B cell (primary cell): ENCODE data around the gene CTIF. TPM values are rescaled to one million over a fixed set of nuclear protein-coding genes. Genes with fewer than 3 reads are reported as not detected.

ENCODE experiments used
- ATAC-seq: fragments of 200-7000 bp; cut with Tn5 transposase; one replicate; pipeline ENCODE4 v1.10.0; 2021; ENCODE audit warnings: low read depth, mild to moderate bottlenecking, moderate number of reproducible peaks, moderate library complexity
- CTCF ChIA-PET: fragments of 350-600 bp; sonication (Branson Sonifier 250); formaldehyde crosslinking; loops from one replicate; lab custom pipeline; 2021; ENCODE audit warnings: antibody characterized with exemption, inconsistent platforms; lab: Charles Lee
- POLR2A ChIA-PET: fragments of 350-600 bp; sonication (Branson Sonifier 250); formaldehyde crosslinking; loops from one replicate; lab custom pipeline; 2021; ENCODE audit warnings: antibody characterized with exemption; lab: Charles Lee
- DNase-seq: peaks from one replicate; pipeline ENCODE4 v3.0.0; 2013
- H2AFZ ChIP-seq: 2 replicates; pipeline ENCODE4 v1.6.1; 2012; ENCODE audit warnings: mild to moderate bottlenecking, low read depth, low read length; ENCODE audit not compliant: insufficient read depth, poor library complexity, severe bottlenecking
- H3K27ac ChIP-seq, 2 donors: 1 replicate in 1 of 2; 2 replicates in 1 of 2; pipeline ENCODE4 v1.5.1; 2012 to 2013; ENCODE audit warnings: low read length in 2 of 2, mild to moderate bottlenecking in 2 of 2, moderate library complexity in 1 of 2
- H3K27me3 ChIP-seq, 4 experiments: fragments of 200-600 bp in 1 of 4; sonication (generic) in 1 of 4; replicated peaks in 1 of 4; 1 replicate in 2 of 4; 2 replicates in 2 of 4; pipeline versions ENCODE4 v1.6.1 to v1.7.0; 2013 to 2016; ENCODE audit warnings: low read length in 3 of 4, mild to moderate bottlenecking in 2 of 4, mixed read lengths in 1 of 4, moderate library complexity in 1 of 4; ENCODE audit not compliant: insufficient read depth in 4 of 4, control insufficient read depth in 3 of 4; ENCODE audit errors: control extremely low read depth in 1 of 4
- H3K36me3 ChIP-seq, 2 experiments: replicated peaks in 1 of 2; 1 replicate in 1 of 2; 2 replicates in 1 of 2; pipeline versions ENCODE4 v1.6.1 to v1.7.1; 2013; ENCODE audit warnings: low read length in 1 of 2; ENCODE audit not compliant: insufficient read depth in 2 of 2, control insufficient read depth in 1 of 2; ENCODE audit errors: control extremely low read depth in 1 of 2, extremely low read depth in 1 of 2
- H3K4me1 ChIP-seq, 2 donors: fragments of 200-600 bp in 1 of 2; sonication (generic) in 1 of 2; 1 replicate in 1 of 2; 2 replicates in 1 of 2; pipeline versions ENCODE4 v1.5.1 to v1.6.1; 2013 to 2017; ENCODE audit warnings: low read length in 2 of 2; ENCODE audit not compliant: control insufficient read depth in 2 of 2, insufficient read depth in 2 of 2
- H3K4me2 ChIP-seq: replicated peaks from 2 replicates; pipeline ENCODE3; 2012; ENCODE audit warnings: mild to moderate bottlenecking, low read depth, low read length; ENCODE audit not compliant: poor library complexity, severe bottlenecking
- H3K4me3 ChIP-seq, 5 experiments: fragments of 200-600 bp in 1 of 5; sonication (generic) in 1 of 5; 1 replicate in 3 of 5; 2 replicates in 2 of 5; pipeline versions ENCODE4 v1.5.1 to v1.7.0; 2011 to 2016; ENCODE audit warnings: low read length in 4 of 5, mild to moderate bottlenecking in 4 of 5, low read depth in 2 of 5, control low read depth in 1 of 5, moderate library complexity in 1 of 5; ENCODE audit not compliant: insufficient read depth in 1 of 5; ENCODE audit errors: control extremely low read depth in 1 of 5, extremely low read depth in 1 of 5
- H3K79me2 ChIP-seq: fragments of 200-600 bp; sonication (generic); one replicate; pipeline ENCODE4 v1.6.0; 2016; ENCODE audit warnings: low read length; ENCODE audit not compliant: control insufficient read depth, insufficient read depth
- H3K9ac ChIP-seq: fragments of 200-600 bp; sonication (generic); 2 replicates; pipeline ENCODE4 v1.6.1; 2017; ENCODE audit warnings: mild to moderate bottlenecking, low read length, moderate library complexity
- H3K9me3 ChIP-seq, 3 donors: one replicate each; pipeline versions ENCODE4 v1.6.1 to v1.7.1; 2013; ENCODE audit warnings: low read length in 2 of 3; ENCODE audit not compliant: control insufficient read depth in 2 of 3, insufficient read depth in 1 of 3; ENCODE audit errors: control extremely low read depth in 1 of 3
- H4K20me1 ChIP-seq: 2 replicates; pipeline ENCODE4 v1.6.0; 2012; ENCODE audit warnings: mild to moderate bottlenecking, low read length; ENCODE audit not compliant: insufficient read depth, control insufficient read depth, poor library complexity, severe bottlenecking
- H3K27ac Mint-ChIP-seq: one replicate; pipeline ENCODE4 v1.8.0; 2021; ENCODE audit warnings: mixed read lengths
- H3K27me3 Mint-ChIP-seq: one replicate; pipeline ENCODE4 v1.8.0; 2021; ENCODE audit warnings: mixed read lengths
- H3K4me1 Mint-ChIP-seq: one replicate; pipeline ENCODE4 v1.8.0; 2021; ENCODE audit warnings: mixed read lengths
- H3K4me3 Mint-ChIP-seq: one replicate; pipeline ENCODE4 v1.8.0; 2021; ENCODE audit warnings: mixed read lengths
- H3K9me3 Mint-ChIP-seq: one replicate; pipeline ENCODE4 v1.8.0; 2022; ENCODE audit warnings: mixed read lengths; ENCODE audit not compliant: insufficient read depth
- EZH2 ChIP-seq: IDR thresholded peaks from 2 replicates; pipeline ENCODE4 v1.6.1; 2012; ENCODE audit warnings: borderline replicate concordance, low read depth, mild to moderate bottlenecking, moderate library complexity, low read length; ENCODE audit not compliant: insufficient read depth, poor library complexity, severe bottlenecking
- WGBS: methylation state at CpG from one replicate; pipeline ENCODE4 v1.1.5; 2013; ENCODE audit warnings: missing lambda C conversion rate; ENCODE audit not compliant: insufficient coverage; 5-methylcytosine and 5-hydroxymethylcytosine counted together
- intact Hi-C: fragments of 100-400 bp; cut with micrococcal nuclease; formaldehyde crosslinking; loops from one replicate; pipeline ENCODE4 v1.10.0; 2022
- polyA plus RNA-seq: library from polyadenylated mRNA; depleted of rRNA; stranded (reverse); fragments of >200 nt; gene quantifications from 2 replicates; pipeline ENCODE4 v1.2.3, GENCODE V29; 2012
- total RNA-seq, 2 donors: library from RNA; stranded (reverse); fragments of 120-200 nt in 1 of 2; gene quantifications; 1 replicate in 1 of 2; 2 replicates in 1 of 2; pipeline versions ENCODE4 v1.2.3 to v1.2.4, GENCODE V29; 2013 to 2022
- TF ChIP-seq, protein P1 (sequence below): fragments of 200-600 bp; IDR thresholded peaks from one replicate; pipeline ENCODE4 v1.8.0; 2022; ENCODE audit warnings: antibody characterized with exemption, mild to moderate bottlenecking

The CTIF gene
- total and polyA plus RNA-seq, 2 donors (not counting 1 experiment from before 2014, with no cell fraction given): 3.6 to 16.2 TPM

DNA sequence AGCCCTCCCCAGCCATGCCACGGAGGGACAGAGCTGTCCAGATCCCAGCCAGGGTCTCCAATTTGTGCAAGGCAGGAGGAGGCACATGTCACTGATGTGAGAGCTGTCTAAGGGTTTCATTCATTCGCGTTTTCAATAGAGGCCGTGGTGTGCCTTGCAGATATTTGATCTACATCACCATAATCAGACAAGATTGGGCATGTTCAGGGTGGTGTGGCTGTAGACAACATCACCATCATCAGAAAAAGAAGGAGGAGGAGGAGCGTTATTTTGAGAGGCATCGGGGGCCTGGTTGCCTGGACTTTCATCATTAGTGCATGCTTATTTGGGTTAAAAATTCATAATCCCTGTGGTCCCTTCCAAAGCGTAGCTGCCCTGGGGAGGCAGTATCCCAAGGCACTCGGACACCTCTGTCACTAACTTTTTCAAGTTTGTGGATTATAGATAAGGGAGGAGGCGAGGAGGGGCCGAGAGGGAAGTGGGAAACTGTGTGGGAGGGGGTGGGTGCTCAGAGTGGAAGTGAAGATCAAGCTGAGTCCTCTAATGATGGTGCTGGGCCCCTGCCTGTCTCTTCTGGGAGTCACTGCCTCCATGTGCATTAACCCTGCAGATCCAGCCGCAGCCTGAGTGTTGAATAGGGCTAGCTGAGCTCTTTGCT is 194.1 kb downstream of the CTIF start:
- no peak overlapping the region for H3K27ac Mint-ChIP-seq
- Histone ChIP-seq H3K27ac (no peak overlapping the region), H3K9me3 (no peaks in the 10 kb centered on the region), H3K4me1 (no peaks in the 10 kb centered on the region), H3K4me3 (no peak overlapping the region), H3K9ac (no peak overlapping the region), H4K20me1 (no peaks in the 10 kb centered on the region), H3K79me2 (no peaks in the 10 kb centered on the region), H3K27me3 (no peaks in the 10 kb centered on the region), H3K4me2 (no peak overlapping the region), H3K36me3 (no peaks in the 10 kb centered on the region), H2AFZ (no peak overlapping the region)
- ChIA-PET POLR2A (no interaction called here), CTCF (interaction anchor here (1.1 kb wide), 1 partner anchor 45 kb away, joined by 3 read pairs; no protein-coding TSS in a partner anchor)
- no peaks in the 10 kb centered on the region for H3K27me3 Mint-ChIP-seq
- no peaks in the 10 kb centered on the region for H3K9me3 Mint-ChIP-seq
- DNase-seq (no peak), ATAC-seq (no peak)
- no peak overlapping the region for H3K4me3 Mint-ChIP-seq
- WGBS: 89% methylated on average over 8 of the region's 11 CpGs
- peaks cover 4% of the 10 kb centered on the region for H3K4me1 Mint-ChIP-seq
- intact Hi-C loops: no loop called here
- TF ChIP-seq EZH2: no peak
- TF ChIP-seq, protein P1, sequence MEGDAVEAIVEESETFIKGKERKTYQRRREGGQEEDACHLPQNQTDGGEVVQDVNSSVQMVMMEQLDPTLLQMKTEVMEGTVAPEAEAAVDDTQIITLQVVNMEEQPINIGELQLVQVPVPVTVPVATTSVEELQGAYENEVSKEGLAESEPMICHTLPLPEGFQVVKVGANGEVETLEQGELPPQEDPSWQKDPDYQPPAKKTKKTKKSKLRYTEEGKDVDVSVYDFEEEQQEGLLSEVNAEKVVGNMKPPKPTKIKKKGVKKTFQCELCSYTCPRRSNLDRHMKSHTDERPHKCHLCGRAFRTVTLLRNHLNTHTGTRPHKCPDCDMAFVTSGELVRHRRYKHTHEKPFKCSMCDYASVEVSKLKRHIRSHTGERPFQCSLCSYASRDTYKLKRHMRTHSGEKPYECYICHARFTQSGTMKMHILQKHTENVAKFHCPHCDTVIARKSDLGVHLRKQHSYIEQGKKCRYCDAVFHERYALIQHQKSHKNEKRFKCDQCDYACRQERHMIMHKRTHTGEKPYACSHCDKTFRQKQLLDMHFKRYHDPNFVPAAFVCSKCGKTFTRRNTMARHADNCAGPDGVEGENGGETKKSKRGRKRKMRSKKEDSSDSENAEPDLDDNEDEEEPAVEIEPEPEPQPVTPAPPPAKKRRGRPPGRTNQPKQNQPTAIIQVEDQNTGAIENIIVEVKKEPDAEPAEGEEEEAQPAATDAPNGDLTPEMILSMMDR: no peak

DNA sequence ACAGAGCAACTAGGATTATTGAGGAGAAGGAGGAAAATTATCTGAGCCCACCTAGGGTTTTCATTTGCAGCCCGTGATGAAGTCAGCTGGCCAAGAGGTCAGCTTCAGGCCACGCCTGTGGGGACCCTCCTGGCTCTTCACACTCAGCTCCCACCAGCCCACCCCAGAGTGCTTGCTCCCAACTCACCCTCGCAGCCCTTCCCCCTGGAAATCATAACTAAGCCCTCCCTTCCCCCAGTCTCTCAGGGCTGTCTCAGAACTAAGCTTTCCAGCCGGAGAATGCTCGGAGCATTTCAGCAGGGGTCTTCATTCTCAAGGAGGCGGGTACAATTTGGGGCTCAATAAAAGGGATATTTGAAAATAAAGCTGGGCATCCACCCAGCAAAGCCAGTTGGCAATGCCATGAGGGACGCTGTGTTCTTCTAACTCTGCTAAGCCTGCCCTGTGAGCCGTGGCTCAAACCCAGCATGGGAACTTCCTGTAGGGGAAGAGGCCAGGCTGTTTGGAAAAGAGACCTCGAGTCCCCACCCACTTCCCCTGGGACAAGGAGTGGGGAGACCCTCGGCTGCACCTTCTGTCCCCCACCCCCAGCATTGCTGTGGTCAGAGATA is 194.9 kb downstream of the CTIF start:
- Histone ChIP-seq H3K4me3 (no peak overlapping the region), H3K79me2 (no peaks in the 10 kb centered on the region), H3K36me3 (no peaks in the 10 kb centered on the region), H3K27me3 (no peaks in the 10 kb centered on the region), H3K27ac (no peak overlapping the region), H2AFZ (no peak overlapping the region), H4K20me1 (no peaks in the 10 kb centered on the region), H3K9me3 (no peaks in the 10 kb centered on the region), H3K4me2 (no peak overlapping the region), H3K4me1 (no peaks in the 10 kb centered on the region), H3K9ac (no peak overlapping the region)
- ATAC-seq (no peak), DNase-seq (no peak)
- Mint-ChIP-seq H3K4me1 (peaks cover 4% of the 10 kb centered on the region), H3K9me3 (no peaks in the 10 kb centered on the region), H3K4me3 (no peak overlapping the region), H3K27me3 (no peaks in the 10 kb centered on the region), H3K27ac (no peak overlapping the region)
- intact Hi-C loops: no loop called here
- 84% methylated on average over 6 of the region's 10 CpGs for WGBS
- POLR2A ChIA-PET: no interaction called here
- TF ChIP-seq, protein P1: no peak
- TF ChIP-seq EZH2: no peak
- CTCF ChIA-PET: interaction anchor here (0.8 kb wide), 1 partner anchor 307 kb away, joined by 4 read pairs; no protein-coding TSS in a partner anchor
